HG03378 (cell line): ENCODE data around the gene LMAN1L.

ENCODE experiments used
- ATAC-seq: cut with Tn5 transposase; IDR thresholded peaks from one replicate; pipeline ENCODE4 v1.9.1; 2021; ENCODE audit warnings: mild to moderate bottlenecking, moderate library complexity; ENCODE audit not compliant: unreplicated experiment

The LMAN1L gene

GRCh38 chr15:74793135-74794028 is 19.3 kb upstream of the LMAN1L start:
- no peak for ATAC-seq

- ATAC-seq, result no peak
These were observed 18.2 kb upstream of the LMAN1L start for GRCh38 chr15:74794248-74794969.

GRCh38 chr15:74794970-74795349 is 17.7 kb upstream of the LMAN1L start:
- ATAC-seq, result no peak

GRCh38 chr15:74795966-74796625 is 16.5 kb upstream of the LMAN1L start:
- ATAC-seq, result no peak

- ATAC-seq, result no peak
These were observed 14.0 kb upstream of the LMAN1L start for GRCh38 chr15:74798388-74799254.

- ATAC-seq, result no peak
These were observed 13.3 kb upstream of the LMAN1L start for GRCh38 chr15:74799255-74799855.

GRCh38 chr15:74799856-74800558 is 12.6 kb upstream of the LMAN1L start:
- no peak for ATAC-seq

- ATAC-seq, result no peak
These were observed 12.0 kb upstream of the LMAN1L start for GRCh38 chr15:74800559-74801094.

- ATAC-seq, result no peak
These were observed 11.2 kb upstream of the LMAN1L start for GRCh38 chr15:74801311-74801997.

- no peak for ATAC-seq
These were observed 10.3 kb upstream of the LMAN1L start for GRCh38 chr15:74802290-74802689.

GRCh38 chr15:74802862-74803447 is 9.7 kb upstream of the LMAN1L start:
- no peak for ATAC-seq

- ATAC-seq, result no peak
These were observed 7.7 kb upstream of the LMAN1L start for GRCh38 chr15:74804935-74805334.

- no peak for ATAC-seq
These were observed 5.4 kb upstream of the LMAN1L start for GRCh38 chr15:74807282-74807681.

- no peak for ATAC-seq
These were observed 4.4 kb upstream of the LMAN1L start for GRCh38 chr15:74808078-74808839.

GRCh38 chr15:74808840-74809229 is 3.8 kb upstream of the LMAN1L start:
- ATAC-seq, result no peak

GRCh38 chr15:74809242-74809641 is 3.4 kb upstream of the LMAN1L start:
- no peak for ATAC-seq

GRCh38 chr15:74809956-74810355 is 2.7 kb upstream of the LMAN1L start:
- ATAC-seq, result no peak
